ENCODE measurements around the gene SLIT1. TPM values are rescaled to one million over a fixed set of nuclear protein-coding genes. Genes with fewer than 3 reads are reported as not detected.
A peak's percentile ranks its signal among the peaks of the same experiment; 100 is the strongest.

The SLIT1 gene
- polyA plus RNA-seq, 1 donor from 2014 or later, result 9.5 TPM

- Histone ChIP-seq H3K9me2 (ENCODE audit: insufficient read depth, low read length) (no peaks in the 10 kb centered on the region), H4K20me1 (ENCODE audit: insufficient read depth) (no peaks in the 10 kb centered on the region), H3K4me3 (ENCODE audit: low read length) (peak overlapping the region; percentile 82), H3K27ac (ENCODE audit: low read length) (no peak overlapping the region), H2AFZ (ENCODE audit: low read depth, low read length) (no peak overlapping the region), H3K36me3 (ENCODE audit: insufficient read depth, low read length) (no peaks in the 10 kb centered on the region), H3K9ac (ENCODE audit: low read length) (no peak overlapping the region), H3F3A (ENCODE audit: insufficient read depth, low read length, poor library complexity, severe bottlenecking) (no peaks in the 10 kb centered on the region), H3K79me2 (replicated peaks; ENCODE audit: insufficient read depth, low read length) (no peaks in the 10 kb centered on the region), H3K9me3 (ENCODE audit: low read length) (no peaks in the 10 kb centered on the region), H3K4me2 (ENCODE audit: low read length) (no peak overlapping the region), H3K27me3 (ENCODE audit: insufficient read depth, low read depth, low read length) (peaks cover 40% of the 10 kb centered on the region)
- TF ChIP-seq POLR2AphosphoS5 (IDR thresholded peaks at IDR 0.05) (no peak), EZH2 (IDR thresholded peaks at IDR 0.05; ENCODE audit: borderline replicate concordance, insufficient read depth, low read length, poor library complexity, severe bottlenecking) (no peak), MXI1 (conservative IDR thresholded peaks at IDR 0.05; ENCODE audit: poor library complexity, severe bottlenecking) (no peak), EP300 (conservative IDR thresholded peaks at IDR 0.05; ENCODE audit: poor library complexity, severe bottlenecking) (no peak), RAD21 (conservative IDR thresholded peaks at IDR 0.05) (no peak), TAF1 (IDR thresholded peaks at IDR 0.05; ENCODE audit: low read depth) (no peak), SMC3 (conservative IDR thresholded peaks at IDR 0.05; ENCODE audit: poor library complexity) (no peak), CTCF (IDR thresholded peaks at IDR 0.05; ENCODE audit: poor library complexity, severe bottlenecking) (no peak), REST (IDR thresholded peaks at IDR 0.05; ENCODE audit: borderline replicate concordance) (no peak)
Observed at GRCh38 chr10:97183314-97183713, 2.4 kb downstream of the SLIT1 start.

- H3K36me3 ChIP-seq (ENCODE audit: insufficient read depth, low read length), result no peaks in the 10 kb centered on the region
- peaks cover 46% of the 10 kb centered on the region for H3K27me3 ChIP-seq (ENCODE audit: insufficient read depth, low read depth, low read length)
Observed at GRCh38 chr10:97182288-97182990, 3.3 kb downstream of the SLIT1 start.

More at GRCh38 chr10:97182288-97182990, 3.3 kb downstream of the SLIT1 start:
- Histone ChIP-seq H2AFZ (ENCODE audit: low read depth, low read length) (no peak overlapping the region), H3K9ac (ENCODE audit: low read length) (no peak overlapping the region), H3K4me3 (ENCODE audit: low read length) (no peak overlapping the region), H3K4me2 (ENCODE audit: low read length) (no peak overlapping the region), H3K27ac (ENCODE audit: low read length) (no peak overlapping the region), H4K20me1 (ENCODE audit: insufficient read depth) (no peaks in the 10 kb centered on the region), H3K79me2 (replicated peaks; ENCODE audit: insufficient read depth, low read length) (no peaks in the 10 kb centered on the region), H3K9me2 (ENCODE audit: insufficient read depth, low read length) (no peaks in the 10 kb centered on the region), H3K9me3 (ENCODE audit: low read length) (no peaks in the 10 kb centered on the region), H3F3A (ENCODE audit: insufficient read depth, low read length, poor library complexity, severe bottlenecking) (no peaks in the 10 kb centered on the region)
- no peak for TF ChIP-seq EP300 (conservative IDR thresholded peaks at IDR 0.05; ENCODE audit: poor library complexity, severe bottlenecking)
- no peak for TF ChIP-seq POLR2AphosphoS5 (IDR thresholded peaks at IDR 0.05)
- TF ChIP-seq REST (IDR thresholded peaks at IDR 0.05; ENCODE audit: borderline replicate concordance), result no peak
- no peak for TF ChIP-seq MXI1 (conservative IDR thresholded peaks at IDR 0.05; ENCODE audit: poor library complexity, severe bottlenecking)
- no peak for TF ChIP-seq EZH2 (IDR thresholded peaks at IDR 0.05; ENCODE audit: borderline replicate concordance, insufficient read depth, low read length, poor library complexity, severe bottlenecking)
- TF ChIP-seq SMC3 (conservative IDR thresholded peaks at IDR 0.05; ENCODE audit: poor library complexity), result no peak

All from neural cell (in vitro differentiated cells).